ENCODE measurements around the gene MCRIP1.

DNA sequence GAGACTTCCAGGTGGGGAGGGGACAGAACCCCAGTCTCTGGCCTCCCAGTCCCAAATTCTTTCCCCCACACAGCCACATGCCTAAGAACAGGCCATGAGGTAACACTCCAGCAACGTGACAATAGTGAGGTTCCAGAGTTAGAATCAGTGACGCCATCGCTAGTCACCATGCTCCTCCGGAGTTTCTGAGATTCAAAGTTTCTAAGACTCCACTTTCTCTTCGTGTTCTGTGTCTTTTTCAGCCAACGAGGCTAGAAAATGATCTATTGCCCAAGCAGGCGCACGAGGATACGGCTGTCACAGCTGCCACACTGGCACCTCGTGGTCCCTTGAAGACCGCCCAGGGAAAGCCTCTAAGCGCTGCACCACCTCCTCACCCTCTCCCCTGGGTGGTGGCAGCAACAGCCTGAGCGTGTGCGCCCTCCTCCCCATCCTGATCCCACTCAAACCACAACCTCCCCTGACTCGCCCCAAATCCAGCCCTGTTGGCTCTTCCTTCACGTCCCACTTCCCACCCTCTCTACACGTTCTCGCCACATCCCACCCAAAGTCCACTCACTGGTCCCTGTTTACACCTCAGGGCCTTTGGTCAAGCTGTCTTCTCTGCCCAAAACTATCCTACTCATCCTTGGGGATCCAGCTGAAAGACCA, 1.0 kb downstream of the MCRIP1 start:
- TF ChIP-seq CREB1 (IDR thresholded peaks at IDR 0.05; ENCODE audit: low read depth) = peak; percentile 65; the same call in 1 of the 2 replicates
- TF ChIP-seq CTCF (IDR thresholded peaks at IDR 0.05 in 2 of 3, conservative IDR thresholded peaks at IDR 0.05 in 1 of 3; ENCODE audit: control insufficient read depth in 2 of 3, extremely low read depth in 1 of 3, insufficient read depth in 1 of 3, low read depth in 3 of 3, low read length in 3 of 3) = no peak
- TF ChIP-seq, protein P1, sequence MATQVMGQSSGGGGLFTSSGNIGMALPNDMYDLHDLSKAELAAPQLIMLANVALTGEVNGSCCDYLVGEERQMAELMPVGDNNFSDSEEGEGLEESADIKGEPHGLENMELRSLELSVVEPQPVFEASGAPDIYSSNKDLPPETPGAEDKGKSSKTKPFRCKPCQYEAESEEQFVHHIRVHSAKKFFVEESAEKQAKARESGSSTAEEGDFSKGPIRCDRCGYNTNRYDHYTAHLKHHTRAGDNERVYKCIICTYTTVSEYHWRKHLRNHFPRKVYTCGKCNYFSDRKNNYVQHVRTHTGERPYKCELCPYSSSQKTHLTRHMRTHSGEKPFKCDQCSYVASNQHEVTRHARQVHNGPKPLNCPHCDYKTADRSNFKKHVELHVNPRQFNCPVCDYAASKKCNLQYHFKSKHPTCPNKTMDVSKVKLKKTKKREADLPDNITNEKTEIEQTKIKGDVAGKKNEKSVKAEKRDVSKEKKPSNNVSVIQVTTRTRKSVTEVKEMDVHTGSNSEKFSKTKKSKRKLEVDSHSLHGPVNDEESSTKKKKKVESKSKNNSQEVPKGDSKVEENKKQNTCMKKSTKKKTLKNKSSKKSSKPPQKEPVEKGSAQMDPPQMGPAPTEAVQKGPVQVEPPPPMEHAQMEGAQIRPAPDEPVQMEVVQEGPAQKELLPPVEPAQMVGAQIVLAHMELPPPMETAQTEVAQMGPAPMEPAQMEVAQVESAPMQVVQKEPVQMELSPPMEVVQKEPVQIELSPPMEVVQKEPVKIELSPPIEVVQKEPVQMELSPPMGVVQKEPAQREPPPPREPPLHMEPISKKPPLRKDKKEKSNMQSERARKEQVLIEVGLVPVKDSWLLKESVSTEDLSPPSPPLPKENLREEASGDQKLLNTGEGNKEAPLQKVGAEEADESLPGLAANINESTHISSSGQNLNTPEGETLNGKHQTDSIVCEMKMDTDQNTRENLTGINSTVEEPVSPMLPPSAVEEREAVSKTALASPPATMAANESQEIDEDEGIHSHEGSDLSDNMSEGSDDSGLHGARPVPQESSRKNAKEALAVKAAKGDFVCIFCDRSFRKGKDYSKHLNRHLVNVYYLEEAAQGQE (IDR thresholded peaks at IDR 0.05; ENCODE audit: low read depth, low read length) = no peak
- TF ChIP-seq EZH2 (IDR thresholded peaks at IDR 0.05; ENCODE audit: borderline replicate concordance, control insufficient read depth, low read depth, low read length) = no peak
- TF ChIP-seq IKZF1 (conservative IDR thresholded peaks at IDR 0.05) = 0 out of 2 replicates have a peak, but pooled peaks have one; percentile 30
- TF ChIP-seq, protein P2, sequence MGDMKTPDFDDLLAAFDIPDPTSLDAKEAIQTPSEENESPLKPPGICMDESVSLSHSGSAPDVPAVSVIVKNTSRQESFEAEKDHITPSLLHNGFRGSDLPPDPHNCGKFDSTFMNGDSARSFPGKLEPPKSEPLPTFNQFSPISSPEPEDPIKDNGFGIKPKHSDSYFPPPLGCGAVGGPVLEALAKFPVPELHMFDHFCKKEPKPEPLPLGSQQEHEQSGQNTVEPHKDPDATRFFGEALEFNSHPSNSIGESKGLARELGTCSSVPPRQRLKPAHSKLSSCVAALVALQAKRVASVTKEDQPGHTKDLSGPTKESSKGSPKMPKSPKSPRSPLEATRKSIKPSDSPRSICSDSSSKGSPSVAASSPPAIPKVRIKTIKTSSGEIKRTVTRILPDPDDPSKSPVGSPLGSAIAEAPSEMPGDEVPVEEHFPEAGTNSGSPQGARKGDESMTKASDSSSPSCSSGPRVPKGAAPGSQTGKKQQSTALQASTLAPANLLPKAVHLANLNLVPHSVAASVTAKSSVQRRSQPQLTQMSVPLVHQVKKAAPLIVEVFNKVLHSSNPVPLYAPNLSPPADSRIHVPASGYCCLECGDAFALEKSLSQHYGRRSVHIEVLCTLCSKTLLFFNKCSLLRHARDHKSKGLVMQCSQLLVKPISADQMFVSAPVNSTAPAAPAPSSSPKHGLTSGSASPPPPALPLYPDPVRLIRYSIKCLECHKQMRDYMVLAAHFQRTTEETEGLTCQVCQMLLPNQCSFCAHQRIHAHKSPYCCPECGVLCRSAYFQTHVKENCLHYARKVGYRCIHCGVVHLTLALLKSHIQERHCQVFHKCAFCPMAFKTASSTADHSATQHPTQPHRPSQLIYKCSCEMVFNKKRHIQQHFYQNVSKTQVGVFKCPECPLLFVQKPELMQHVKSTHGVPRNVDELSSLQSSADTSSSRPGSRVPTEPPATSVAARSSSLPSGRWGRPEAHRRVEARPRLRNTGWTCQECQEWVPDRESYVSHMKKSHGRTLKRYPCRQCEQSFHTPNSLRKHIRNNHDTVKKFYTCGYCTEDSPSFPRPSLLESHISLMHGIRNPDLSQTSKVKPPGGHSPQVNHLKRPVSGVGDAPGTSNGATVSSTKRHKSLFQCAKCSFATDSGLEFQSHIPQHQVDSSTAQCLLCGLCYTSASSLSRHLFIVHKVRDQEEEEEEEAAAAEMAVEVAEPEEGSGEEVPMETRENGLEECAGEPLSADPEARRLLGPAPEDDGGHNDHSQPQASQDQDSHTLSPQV (IDR thresholded peaks at IDR 0.05) = no peak
- no peak for TF ChIP-seq GABPA (IDR thresholded peaks at IDR 0.05; ENCODE audit: low read depth)
- no peak for TF ChIP-seq SKIL (IDR thresholded peaks at IDR 0.05; ENCODE audit: low read depth, poor library complexity, severe bottlenecking)
- TF ChIP-seq SMAD1 (IDR thresholded peaks at IDR 0.05; ENCODE audit: low read depth, partially characterized antibody) = no peak
- no peak for TF ChIP-seq EP300 (IDR thresholded peaks at IDR 0.05; ENCODE audit: borderline replicate concordance in 1 of 2, control insufficient read depth in 1 of 2, low read depth in 2 of 2, low read length in 2 of 2)
- no peak for TF ChIP-seq SMC3 (IDR thresholded peaks at IDR 0.05; ENCODE audit: borderline replicate concordance, low read length)
- TF ChIP-seq FOS (IDR thresholded peaks at IDR 0.05; ENCODE audit: borderline replicate concordance, extremely low read depth, insufficient read length) = no peak
- TF ChIP-seq CREM (IDR thresholded peaks at IDR 0.05; ENCODE audit: low read depth) = no peak
